Endothelial cell (in vitro differentiated cells): ENCODE results near the gene PTPRM. TPM values are rescaled to one million over a fixed set of nuclear protein-coding genes. Genes with fewer than 3 reads are reported as not detected.

ENCODE experiments used
- DNase-seq: peaks from one replicate; pipeline ENCODE4 v3.0.0; 2021; ENCODE audit warnings: low spot score
- H3K27ac Mint-ChIP-seq: one replicate; pipeline ENCODE4 v1.8.0; 2021; ENCODE audit warnings: mixed read lengths, inconsistent platforms; ENCODE audit not compliant: unreplicated experiment
- H3K27me3 Mint-ChIP-seq: one replicate; pipeline ENCODE4 v1.8.0; 2021; ENCODE audit warnings: mild to moderate bottlenecking, moderate library complexity, mixed read lengths, inconsistent platforms; ENCODE audit not compliant: unreplicated experiment
- H3K36me3 Mint-ChIP-seq: one replicate; pipeline ENCODE4 v1.8.0; 2021; ENCODE audit warnings: mild to moderate bottlenecking, low read depth, mixed read lengths, inconsistent platforms; ENCODE audit not compliant: unreplicated experiment
- H3K4me1 Mint-ChIP-seq: one replicate; pipeline ENCODE4 v1.8.0; 2021; ENCODE audit warnings: mild to moderate bottlenecking, mixed read lengths, inconsistent platforms; ENCODE audit not compliant: unreplicated experiment
- H3K4me3 Mint-ChIP-seq: one replicate; pipeline ENCODE4 v1.8.0; 2021; ENCODE audit warnings: mild to moderate bottlenecking, mixed read lengths, inconsistent platforms; ENCODE audit not compliant: unreplicated experiment
- H3K9me3 Mint-ChIP-seq: one replicate; pipeline ENCODE4 v1.8.0; 2021; ENCODE audit warnings: mixed read lengths, inconsistent platforms; ENCODE audit not compliant: unreplicated experiment
- total RNA-seq: library from RNA; stranded (reverse); fragmentation: NEBNext Ultra II Directional; extraction: Animal tissue kit (Norgen Biotek cat#: 25700); gene quantifications from one replicate; pipeline ENCODE4 v1.2.1, GENCODE V29; 2021; ENCODE audit not compliant: unreplicated experiment
- TF ChIP-seq, protein P1 (sequence below): fragments of 200-600 bp; sonication (generic); IDR thresholded peaks from one replicate; pipeline ENCODE4 v1.5.0; 2021; ENCODE audit warnings: antibody characterized with exemption; ENCODE audit not compliant: unreplicated experiment

PTPRM gene
- total RNA-seq, 1 donor from 2014 or later, result 284 TPM

DNA sequence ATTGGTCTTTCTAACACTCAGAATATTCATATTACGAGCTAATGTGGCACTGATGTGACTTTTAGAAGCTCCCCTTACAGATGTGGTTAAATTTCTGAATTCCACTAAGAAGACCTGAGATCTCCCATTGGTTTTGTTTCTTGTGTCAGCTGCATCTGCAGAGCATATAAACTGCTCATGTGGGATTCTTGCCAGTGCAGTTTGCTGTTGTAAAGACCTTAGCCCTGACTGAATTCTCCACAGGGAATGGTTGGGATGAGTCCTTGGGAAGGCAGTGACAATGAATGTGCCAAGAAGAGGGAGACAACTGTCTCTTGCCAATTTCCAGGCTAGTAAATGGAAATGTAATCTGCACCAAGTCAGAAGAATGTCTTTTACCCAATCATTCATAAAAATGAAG lies 94.1 kb downstream of the PTPRM start:
- peaks cover 25% of the 10 kb centered on the region for H3K4me1 Mint-ChIP-seq
- H3K36me3 Mint-ChIP-seq, result peaks cover 6% of the 10 kb centered on the region
- peaks cover 4% of the 10 kb centered on the region for H3K27me3 Mint-ChIP-seq
- DNase-seq, result no peak
- no peak overlapping the region for H3K27ac Mint-ChIP-seq
- H3K4me3 Mint-ChIP-seq, result no peak overlapping the region
- TF ChIP-seq, protein P1, sequence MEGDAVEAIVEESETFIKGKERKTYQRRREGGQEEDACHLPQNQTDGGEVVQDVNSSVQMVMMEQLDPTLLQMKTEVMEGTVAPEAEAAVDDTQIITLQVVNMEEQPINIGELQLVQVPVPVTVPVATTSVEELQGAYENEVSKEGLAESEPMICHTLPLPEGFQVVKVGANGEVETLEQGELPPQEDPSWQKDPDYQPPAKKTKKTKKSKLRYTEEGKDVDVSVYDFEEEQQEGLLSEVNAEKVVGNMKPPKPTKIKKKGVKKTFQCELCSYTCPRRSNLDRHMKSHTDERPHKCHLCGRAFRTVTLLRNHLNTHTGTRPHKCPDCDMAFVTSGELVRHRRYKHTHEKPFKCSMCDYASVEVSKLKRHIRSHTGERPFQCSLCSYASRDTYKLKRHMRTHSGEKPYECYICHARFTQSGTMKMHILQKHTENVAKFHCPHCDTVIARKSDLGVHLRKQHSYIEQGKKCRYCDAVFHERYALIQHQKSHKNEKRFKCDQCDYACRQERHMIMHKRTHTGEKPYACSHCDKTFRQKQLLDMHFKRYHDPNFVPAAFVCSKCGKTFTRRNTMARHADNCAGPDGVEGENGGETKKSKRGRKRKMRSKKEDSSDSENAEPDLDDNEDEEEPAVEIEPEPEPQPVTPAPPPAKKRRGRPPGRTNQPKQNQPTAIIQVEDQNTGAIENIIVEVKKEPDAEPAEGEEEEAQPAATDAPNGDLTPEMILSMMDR, result no peak
- no peaks in the 10 kb centered on the region for H3K9me3 Mint-ChIP-seq

DNA sequence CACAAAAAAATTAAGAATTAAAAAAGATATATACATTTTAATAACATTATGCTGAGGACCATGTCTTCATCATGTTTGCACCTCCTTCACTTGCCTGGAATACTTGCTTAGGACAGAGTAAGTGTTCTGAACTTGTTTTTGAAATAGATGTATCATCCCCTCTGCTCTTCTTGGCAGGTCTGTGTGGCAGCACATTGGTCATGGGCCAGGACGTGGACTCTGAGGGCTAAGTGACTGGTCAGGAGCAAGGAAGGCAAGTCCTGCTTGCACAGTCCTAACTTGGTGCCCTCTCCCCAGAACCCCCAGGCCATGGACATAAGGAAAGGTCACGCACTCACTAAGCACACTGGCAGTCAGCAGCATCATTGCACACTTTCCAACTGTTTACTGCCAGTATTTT lies 95.8 kb downstream of the PTPRM start:
- no peak for DNase-seq
- Mint-ChIP-seq H3K4me3 (no peak overlapping the region), H3K36me3 (peaks cover 6% of the 10 kb centered on the region), H3K27ac (no peak overlapping the region), H3K9me3 (no peaks in the 10 kb centered on the region), H3K27me3 (peaks cover 4% of the 10 kb centered on the region), H3K4me1 (peaks cover 15% of the 10 kb centered on the region)
- TF ChIP-seq, protein P1, result no peak

GRCh38 chr18:7663366-7664312 lies 96.5 kb downstream of the PTPRM start:
- H3K36me3 Mint-ChIP-seq, result peaks cover 10% of the 10 kb centered on the region
- H3K27ac Mint-ChIP-seq, result no peak overlapping the region
- H3K27me3 Mint-ChIP-seq, result peaks cover 4% of the 10 kb centered on the region
- H3K4me3 Mint-ChIP-seq, result no peak overlapping the region
- TF ChIP-seq, protein P1, result no peak
- H3K9me3 Mint-ChIP-seq, result no peaks in the 10 kb centered on the region
- DNase-seq, result no peak
- H3K4me1 Mint-ChIP-seq, result peaks cover 16% of the 10 kb centered on the region

GRCh38 chr18:7666195-7666776 lies 99.2 kb downstream of the PTPRM start:
- Mint-ChIP-seq H3K27ac (no peak overlapping the region), H3K4me3 (no peak overlapping the region), H3K36me3 (peaks cover 10% of the 10 kb centered on the region), H3K27me3 (peaks cover 4% of the 10 kb centered on the region), H3K4me1 (peaks cover 21% of the 10 kb centered on the region), H3K9me3 (no peaks in the 10 kb centered on the region)
- no peak for DNase-seq
- TF ChIP-seq, protein P1, result peak; percentile 58

- Mint-ChIP-seq H3K27me3 (peaks cover 1% of the 10 kb centered on the region), H3K27ac (no peak overlapping the region), H3K4me3 (no peak overlapping the region), H3K36me3 (peaks cover 7% of the 10 kb centered on the region), H3K4me1 (peaks cover 26% of the 10 kb centered on the region), H3K9me3 (no peaks in the 10 kb centered on the region)
- TF ChIP-seq, protein P1, result no peak
- DNase-seq, result no peak
Observed at GRCh38 chr18:7668392-7668791, 101.3 kb downstream of the PTPRM start.
